ENCODE data around the gene CIB2.

- 0 out of 2 replicates have a peak, but pooled peaks have one; percentile 35 for TF ChIP-seq SIN3A (IDR thresholded peaks at IDR 0.05; ENCODE audit: borderline replicate concordance, insufficient read depth, low read length)
- no peak for TF ChIP-seq POLR2AphosphoS5 (IDR thresholded peaks at IDR 0.05; ENCODE audit: low read depth, low read length)
- no peak for TF ChIP-seq REST (IDR thresholded peaks at IDR 0.05; ENCODE audit: insufficient read depth in 1 of 2, low read depth in 2 of 2, low read length in 2 of 2)
- TF ChIP-seq TAF1 (IDR thresholded peaks at IDR 0.05; ENCODE audit: borderline replicate concordance, insufficient read depth, low read length): no peak
- peak; percentile 51 for TF ChIP-seq FOXP2 (optimal IDR thresholded peaks at IDR 0.05; ENCODE audit: borderline replicate concordance, extremely low read depth, extremely low read length, insufficient read depth)
Measured at GRCh38 chr15:78103406-78104118, 27.7 kb downstream of the CIB2 start.

Data from PFSK-1 (cell line).